Skeletal muscle satellite cell (primary cell): ENCODE results near the gene RFX8.

Experiments used
- H3K27me3 ChIP-seq: 2 replicates; pipeline ENCODE4 v1.7.0; 2013; ENCODE audit warnings: low read length; ENCODE audit not compliant: control insufficient read depth, insufficient read depth
- H3K36me3 ChIP-seq: 2 replicates; pipeline ENCODE4 v1.7.0; 2013; ENCODE audit warnings: mild to moderate bottlenecking, control low read depth, low read length; ENCODE audit not compliant: insufficient read depth
- H3K4me1 ChIP-seq: 2 replicates; pipeline ENCODE4 v1.7.0; 2013; ENCODE audit warnings: low read length; ENCODE audit not compliant: control insufficient read depth, insufficient read depth
- H3K4me2 ChIP-seq: 2 replicates; pipeline ENCODE4 v1.7.0; 2013; ENCODE audit warnings: mild to moderate bottlenecking, low read length
- H3K4me3 ChIP-seq: 2 replicates; pipeline ENCODE4 v1.7.0; 2013; ENCODE audit warnings: low read length
- H3K9ac ChIP-seq: 2 replicates; pipeline ENCODE4 v1.7.0; 2013; ENCODE audit warnings: mild to moderate bottlenecking, low read depth, low read length, moderate library complexity
- H3K9me3 ChIP-seq: replicated peaks from 2 replicates; pipeline ENCODE4 v1.7.0; 2013; ENCODE audit warnings: mild to moderate bottlenecking, control low read depth, low read length

The RFX8 gene

DNA sequence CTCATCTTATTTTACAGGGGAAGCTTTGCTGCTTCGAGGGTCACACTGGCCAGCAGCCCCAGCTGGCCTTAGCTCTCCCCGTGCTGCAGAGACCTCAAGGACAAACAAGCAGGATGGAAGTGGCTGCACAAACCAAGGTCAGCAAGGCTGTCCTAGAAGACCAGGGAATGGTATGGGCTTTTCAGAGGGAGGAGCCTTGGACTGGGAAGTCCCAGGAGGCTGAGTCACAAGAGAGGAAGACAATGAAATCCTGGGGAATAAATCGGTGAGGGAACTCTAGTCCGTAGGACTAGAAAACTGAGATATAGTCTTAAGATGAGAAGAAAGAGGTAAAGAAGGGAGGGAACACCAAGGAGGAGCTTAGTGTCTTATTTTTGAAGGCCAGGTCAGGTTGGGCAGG, 103.3 kb downstream of the RFX8 start:
- no peaks in the 10 kb centered on the region for H3K36me3 ChIP-seq
- H3K4me2 ChIP-seq, result no peak overlapping the region
- H3K4me1 ChIP-seq, result no peaks in the 10 kb centered on the region
- H3K27me3 ChIP-seq, result peaks cover 5% of the 10 kb centered on the region
- H3K9me3 ChIP-seq, result no peaks in the 10 kb centered on the region
- H3K4me3 ChIP-seq, result no peak overlapping the region
- H3K9ac ChIP-seq, result no peak overlapping the region

DNA sequence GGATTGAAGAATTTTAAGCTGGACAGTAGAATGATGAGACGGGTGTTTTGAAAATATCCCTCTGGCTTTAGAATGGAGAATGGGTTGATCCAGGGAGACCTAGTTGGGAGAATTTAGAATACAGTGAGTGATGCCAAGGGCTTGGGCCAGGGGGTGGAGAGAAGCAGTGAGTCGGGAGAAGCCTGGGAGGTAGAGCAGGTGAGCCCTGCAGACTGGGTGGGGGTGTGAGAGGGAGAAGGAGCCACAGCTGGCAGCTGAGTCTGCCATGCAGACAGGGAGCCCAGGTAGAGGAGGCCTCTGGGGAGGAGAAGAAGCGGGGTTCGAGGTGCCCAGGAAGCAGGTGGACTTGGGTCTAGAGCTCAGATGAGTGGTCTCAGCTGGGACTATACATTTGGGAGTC, 105.8 kb downstream of the RFX8 start:
- H3K4me2 ChIP-seq, result no peak overlapping the region
- no peaks in the 10 kb centered on the region for H3K4me1 ChIP-seq
- H3K27me3 ChIP-seq, result peaks cover 17% of the 10 kb centered on the region
- H3K9ac ChIP-seq, result no peak overlapping the region
- no peaks in the 10 kb centered on the region for H3K36me3 ChIP-seq
- H3K4me3 ChIP-seq, result no peak overlapping the region
- H3K9me3 ChIP-seq, result no peaks in the 10 kb centered on the region

- no peaks in the 10 kb centered on the region for H3K4me1 ChIP-seq
- H3K4me2 ChIP-seq, result no peak overlapping the region
- H3K27me3 ChIP-seq, result peaks cover 20% of the 10 kb centered on the region
- no peaks in the 10 kb centered on the region for H3K9me3 ChIP-seq
- no peaks in the 10 kb centered on the region for H3K36me3 ChIP-seq
- H3K9ac ChIP-seq, result no peak overlapping the region
- H3K4me3 ChIP-seq, result no peak overlapping the region
These were observed 106.5 kb downstream of the RFX8 start for GRCh38 chr2:101368376-101368775.

DNA sequence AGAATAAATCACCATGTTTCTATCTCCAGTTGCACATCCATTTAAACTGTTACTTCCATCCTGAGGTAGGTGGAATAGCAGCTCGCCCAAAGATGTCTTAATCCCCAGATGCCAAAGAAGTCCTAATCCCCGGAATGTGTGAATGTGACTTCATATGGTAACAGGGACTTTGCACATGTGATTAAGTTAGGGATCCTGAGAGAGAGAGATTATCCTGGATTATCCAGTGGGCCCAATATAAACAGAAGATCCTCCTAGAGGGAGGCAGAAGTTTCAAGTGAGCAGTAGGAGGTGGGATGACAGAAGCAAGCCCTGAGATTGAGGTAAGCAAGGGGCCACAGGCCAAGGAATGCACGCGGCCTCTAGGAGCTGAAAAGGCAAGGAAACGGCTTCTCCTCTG, 107.4 kb downstream of the RFX8 start:
- H3K4me1 ChIP-seq, result no peaks in the 10 kb centered on the region
- H3K4me3 ChIP-seq, result no peak overlapping the region
- H3K9me3 ChIP-seq, result no peaks in the 10 kb centered on the region
- no peak overlapping the region for H3K9ac ChIP-seq
- no peak overlapping the region for H3K4me2 ChIP-seq
- H3K36me3 ChIP-seq, result no peaks in the 10 kb centered on the region
- H3K27me3 ChIP-seq, result peaks cover 28% of the 10 kb centered on the region

GRCh38 chr2:101364878-101365277, 110.0 kb downstream of the RFX8 start:
- no peaks in the 10 kb centered on the region for H3K4me1 ChIP-seq
- H3K4me3 ChIP-seq, result no peak overlapping the region
- H3K27me3 ChIP-seq, result peaks cover 38% of the 10 kb centered on the region
- H3K4me2 ChIP-seq, result no peak overlapping the region
- H3K9me3 ChIP-seq, result no peaks in the 10 kb centered on the region
- no peaks in the 10 kb centered on the region for H3K36me3 ChIP-seq
- no peak overlapping the region for H3K9ac ChIP-seq

GRCh38 chr2:101362777-101363176, 112.1 kb downstream of the RFX8 start:
- Histone ChIP-seq H3K9me3 (no peaks in the 10 kb centered on the region), H3K36me3 (no peaks in the 10 kb centered on the region), H3K9ac (no peak overlapping the region), H3K4me3 (no peak overlapping the region), H3K27me3 (peaks cover 35% of the 10 kb centered on the region), H3K4me2 (no peak overlapping the region), H3K4me1 (no peaks in the 10 kb centered on the region)

GRCh38 chr2:101362316-101362715, 112.6 kb downstream of the RFX8 start:
- Histone ChIP-seq H3K9ac (no peak overlapping the region), H3K9me3 (no peaks in the 10 kb centered on the region), H3K27me3 (peaks cover 35% of the 10 kb centered on the region), H3K36me3 (no peaks in the 10 kb centered on the region), H3K4me2 (no peak overlapping the region), H3K4me1 (peaks cover 4% of the 10 kb centered on the region), H3K4me3 (no peak overlapping the region)

DNA sequence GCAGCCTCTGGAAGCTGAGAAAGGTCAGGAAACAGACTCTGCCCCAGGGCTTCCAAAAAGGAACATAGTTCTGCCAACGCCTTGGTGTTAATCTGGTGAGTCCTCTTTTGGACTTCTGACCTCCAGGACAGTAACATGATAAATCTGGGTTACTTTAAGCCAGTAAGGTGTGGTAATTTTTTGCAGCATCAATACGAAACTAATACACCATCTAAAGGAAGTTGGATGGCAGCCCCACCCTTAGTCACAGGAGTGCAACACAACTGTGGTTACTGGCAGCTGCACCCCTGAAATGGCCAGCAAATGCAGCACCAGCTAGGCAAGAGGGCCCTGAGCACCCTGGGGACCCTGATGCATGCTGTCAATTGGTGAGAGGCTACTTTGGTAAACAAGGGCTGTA, 113.4 kb downstream of the RFX8 start:
- peaks cover 35% of the 10 kb centered on the region for H3K27me3 ChIP-seq
- no peaks in the 10 kb centered on the region for H3K36me3 ChIP-seq
- H3K4me2 ChIP-seq, result no peak overlapping the region
- no peaks in the 10 kb centered on the region for H3K9me3 ChIP-seq
- no peak overlapping the region for H3K9ac ChIP-seq
- H3K4me1 ChIP-seq, result peaks cover 10% of the 10 kb centered on the region
- H3K4me3 ChIP-seq, result no peak overlapping the region

GRCh38 chr2:101361121-101361520, 113.8 kb downstream of the RFX8 start:
- Histone ChIP-seq H3K9ac (no peak overlapping the region), H3K36me3 (no peaks in the 10 kb centered on the region), H3K4me1 (peaks cover 14% of the 10 kb centered on the region), H3K4me3 (no peak overlapping the region), H3K27me3 (peaks cover 35% of the 10 kb centered on the region), H3K4me2 (no peak overlapping the region), H3K9me3 (no peaks in the 10 kb centered on the region)

GRCh38 chr2:101360232-101360631, 114.7 kb downstream of the RFX8 start:
- Histone ChIP-seq H3K4me1 (peaks cover 19% of the 10 kb centered on the region), H3K9me3 (no peaks in the 10 kb centered on the region), H3K4me2 (no peak overlapping the region), H3K27me3 (peaks cover 34% of the 10 kb centered on the region), H3K4me3 (no peak overlapping the region), H3K9ac (no peak overlapping the region), H3K36me3 (no peaks in the 10 kb centered on the region)

- Histone ChIP-seq H3K4me2 (no peak overlapping the region), H3K9me3 (no peaks in the 10 kb centered on the region), H3K27me3 (peaks cover 27% of the 10 kb centered on the region), H3K4me3 (no peak overlapping the region), H3K36me3 (no peaks in the 10 kb centered on the region), H3K9ac (no peak overlapping the region), H3K4me1 (peaks cover 19% of the 10 kb centered on the region)
These were observed 115.4 kb downstream of the RFX8 start for GRCh38 chr2:101359410-101359954.

DNA sequence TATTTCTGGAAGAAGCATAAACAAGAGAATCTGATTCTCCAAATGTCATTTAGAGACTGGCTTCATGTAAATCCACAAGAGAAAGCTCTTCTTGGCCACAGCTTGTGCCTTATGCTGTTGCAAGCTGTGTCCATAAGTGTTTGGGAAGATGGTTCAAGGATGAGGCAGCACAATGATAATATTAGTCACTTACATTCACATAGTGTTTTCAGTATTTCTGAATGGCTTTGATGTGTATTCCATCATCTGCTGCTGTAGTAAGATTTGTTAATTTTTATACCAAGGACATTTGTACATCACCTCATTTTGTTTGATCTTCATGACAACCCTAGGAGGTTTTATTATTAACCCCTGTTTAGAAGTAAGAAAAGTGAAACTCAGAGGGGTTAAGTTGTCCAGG, 117.5 kb downstream of the RFX8 start:
- Histone ChIP-seq H3K4me2 (no peak overlapping the region), H3K36me3 (no peaks in the 10 kb centered on the region), H3K4me1 (peaks cover 19% of the 10 kb centered on the region), H3K9ac (no peak overlapping the region), H3K4me3 (no peak overlapping the region), H3K9me3 (no peaks in the 10 kb centered on the region), H3K27me3 (peaks cover 10% of the 10 kb centered on the region)
